GM19452 (cell line): Measurements from ENCODE around the gene LRCH3.

ENCODE experiments used
- ATAC-seq: cut with Tn5 transposase; IDR thresholded peaks from one replicate; pipeline ENCODE4 v1.9.1; 2021; ENCODE audit not compliant: unreplicated experiment

Gene LRCH3

GRCh38 chr3:197833930-197834715, 43.1 kb downstream of the LRCH3 start:
- no peak for ATAC-seq

- ATAC-seq = peak; percentile 60
These were observed 44.5 kb downstream of the LRCH3 start for GRCh38 chr3:197835509-197835908.

GRCh38 chr3:197836244-197836643, 45.2 kb downstream of the LRCH3 start:
- no peak for ATAC-seq

- ATAC-seq = no peak
These were observed 46.2 kb downstream of the LRCH3 start for GRCh38 chr3:197837282-197837681.

GRCh38 chr3:197841789-197842188, 50.7 kb downstream of the LRCH3 start:
- ATAC-seq = no peak

- no peak for ATAC-seq
These were observed 55.4 kb downstream of the LRCH3 start for GRCh38 chr3:197846491-197846890.

- no peak for ATAC-seq
These were observed 56.9 kb downstream of the LRCH3 start for GRCh38 chr3:197847866-197848401.

- ATAC-seq = no peak
These were observed 63.7 kb downstream of the LRCH3 start for GRCh38 chr3:197854596-197855343.

GRCh38 chr3:197855571-197855970, 64.5 kb downstream of the LRCH3 start:
- ATAC-seq = no peak

GRCh38 chr3:197856199-197856816, 65.3 kb downstream of the LRCH3 start:
- no peak for ATAC-seq

GRCh38 chr3:197858133-197858532, 67.1 kb downstream of the LRCH3 start:
- no peak for ATAC-seq

- ATAC-seq = no peak
These were observed 67.5 kb downstream of the LRCH3 start for GRCh38 chr3:197858598-197858997.

GRCh38 chr3:197866035-197866434, 75.0 kb downstream of the LRCH3 start:
- no peak for ATAC-seq

- ATAC-seq = no peak
These were observed 82.3 kb downstream of the LRCH3 start for GRCh38 chr3:197873329-197873728.

- ATAC-seq = no peak
These were observed 83.0 kb downstream of the LRCH3 start for GRCh38 chr3:197874064-197874463.

GRCh38 chr3:197874653-197875052, 83.6 kb downstream of the LRCH3 start:
- no peak for ATAC-seq

GRCh38 chr3:197877902-197878301, 86.8 kb downstream of the LRCH3 start:
- no peak for ATAC-seq

GRCh38 chr3:197878427-197878826, 87.4 kb downstream of the LRCH3 start:
- ATAC-seq = no peak

- no peak for ATAC-seq
These were observed 89.6 kb downstream of the LRCH3 start for GRCh38 chr3:197880491-197881269.

GRCh38 chr3:197881270-197881969, 90.4 kb downstream of the LRCH3 start:
- ATAC-seq = no peak
